NCI-H2196 treated with DMSO at 0.1 percent for 48 hours (cell line): ENCODE data around the gene CELF2.

Experiments used
- DNase-seq: peaks from one replicate; lab custom pipeline; 2025; ENCODE audit not compliant: unreplicated experiment; lab: John Stamatoyannopoulos, UW

Gene CELF2

DNA sequence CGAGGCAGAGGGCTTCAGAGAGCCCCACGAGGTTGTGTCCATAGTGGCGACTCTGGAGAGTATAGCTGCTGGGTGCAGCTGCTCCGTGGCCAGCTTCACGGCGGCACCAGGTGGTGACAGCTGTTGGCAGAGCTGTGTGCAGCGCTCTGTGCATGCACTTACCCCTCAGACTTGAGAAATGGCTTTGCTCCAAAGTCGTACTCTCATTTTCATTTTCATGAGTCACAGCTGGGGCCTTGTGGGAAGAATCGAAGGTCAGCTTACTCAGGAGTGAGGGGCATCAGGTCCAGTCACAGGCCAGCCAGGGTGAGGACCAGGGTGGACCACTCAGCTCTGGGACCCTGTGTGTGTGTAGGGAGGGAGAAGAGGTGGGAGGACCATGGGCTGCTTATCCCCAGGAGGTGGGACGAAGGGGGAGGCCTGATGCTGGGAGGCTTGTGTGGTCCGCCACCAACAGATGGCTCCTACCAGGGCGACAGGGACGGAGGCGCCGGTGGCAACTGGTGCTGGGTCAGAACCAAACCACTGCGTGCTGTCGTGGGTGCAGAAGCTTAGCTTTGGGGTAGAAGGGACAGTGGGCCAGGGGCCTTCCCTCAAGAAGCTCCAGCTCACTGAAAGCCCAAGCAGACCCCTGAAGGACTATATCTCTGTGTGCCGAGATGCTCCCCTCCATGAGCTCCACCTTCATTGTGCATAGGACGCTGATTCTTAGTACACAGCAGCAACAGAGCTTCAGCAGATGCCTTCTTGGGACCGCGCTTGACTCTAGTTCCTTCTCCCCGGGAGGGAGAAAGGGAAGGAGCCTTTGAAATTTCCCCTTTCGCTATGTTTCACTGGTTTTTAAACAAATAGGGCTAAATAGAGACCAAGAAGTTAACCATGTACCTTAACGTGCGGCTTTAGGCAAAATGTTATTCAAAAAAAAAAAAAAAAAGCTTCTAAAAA is 225.0 kb downstream of the CELF2 start:
- DNase-seq: no peak

DNA sequence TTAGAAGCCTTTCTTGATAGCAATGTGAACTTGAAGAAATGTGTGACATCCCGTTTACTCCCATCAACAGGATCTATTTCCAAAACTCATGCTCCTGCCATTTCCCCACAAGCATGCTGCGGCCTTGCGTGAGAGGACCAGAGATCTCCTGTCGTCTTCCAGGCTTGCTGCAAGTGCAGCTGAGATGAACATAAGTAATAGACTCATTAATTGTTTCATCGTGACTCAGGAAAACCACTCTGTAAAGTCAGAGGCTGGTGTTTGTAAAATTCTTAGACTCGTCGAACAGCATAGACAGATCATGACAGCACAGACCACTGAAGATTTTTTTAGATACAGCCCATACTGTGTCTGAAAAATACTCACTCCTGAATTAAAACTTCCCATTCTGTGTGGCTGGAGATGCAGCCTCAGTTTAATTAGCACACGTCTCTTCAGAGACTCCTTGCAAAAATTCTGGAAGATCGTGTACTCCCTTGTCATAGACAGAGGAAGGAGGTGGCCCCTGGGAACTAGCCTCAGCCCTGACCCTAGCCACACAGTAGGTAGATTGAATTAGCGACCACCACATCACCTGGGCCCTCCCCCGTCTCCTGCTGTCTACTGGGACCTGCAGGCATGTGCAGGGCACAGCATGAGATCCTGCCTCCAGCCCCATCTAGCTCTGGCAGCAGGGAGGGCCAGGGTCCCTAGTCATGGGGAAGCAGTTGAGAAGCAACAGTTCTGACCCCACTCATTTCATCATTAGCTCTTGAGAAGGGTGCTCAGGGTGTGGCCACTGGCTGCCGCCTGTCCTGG is 226.0 kb downstream of the CELF2 start:
- DNase-seq: no peak

DNA sequence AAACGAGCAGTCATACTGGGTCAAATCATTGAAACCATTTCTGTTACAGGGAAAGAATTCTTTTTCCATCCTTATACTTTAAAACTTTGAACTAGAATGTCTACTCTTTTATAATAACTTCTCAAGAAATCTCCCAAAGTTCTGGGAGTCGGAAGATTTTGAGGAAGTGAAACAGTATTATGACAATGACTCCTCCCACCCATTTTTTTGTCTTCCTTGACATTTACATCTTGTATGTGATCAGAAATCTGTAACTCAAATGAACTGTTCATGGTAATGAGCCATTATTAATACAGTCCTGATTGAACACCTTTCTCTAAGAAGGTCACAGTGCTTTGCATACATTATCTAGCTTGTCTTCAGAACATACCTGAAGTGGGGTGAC is 227.4 kb downstream of the CELF2 start:
- DNase-seq: no peak

DNA sequence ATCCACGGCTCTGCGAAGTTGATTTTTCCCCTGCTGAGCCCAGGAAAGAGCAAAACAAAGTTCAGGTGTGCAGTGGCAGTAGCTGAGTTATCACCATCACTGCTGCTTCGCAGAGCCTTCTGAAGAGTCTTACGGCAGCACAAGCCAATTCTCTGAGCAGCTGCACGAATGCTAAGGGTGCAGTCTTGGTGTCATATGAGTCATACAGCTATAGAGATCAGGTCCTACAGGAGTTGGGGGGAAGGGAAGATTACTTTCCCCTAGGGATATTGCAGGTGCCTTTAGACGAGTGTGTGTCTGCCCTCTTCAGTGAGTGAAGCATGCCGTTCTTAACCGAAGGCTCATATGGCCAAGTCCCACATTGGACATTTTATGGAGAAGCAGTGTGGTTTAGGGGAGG is 227.8 kb downstream of the CELF2 start:
- DNase-seq: no peak

DNA sequence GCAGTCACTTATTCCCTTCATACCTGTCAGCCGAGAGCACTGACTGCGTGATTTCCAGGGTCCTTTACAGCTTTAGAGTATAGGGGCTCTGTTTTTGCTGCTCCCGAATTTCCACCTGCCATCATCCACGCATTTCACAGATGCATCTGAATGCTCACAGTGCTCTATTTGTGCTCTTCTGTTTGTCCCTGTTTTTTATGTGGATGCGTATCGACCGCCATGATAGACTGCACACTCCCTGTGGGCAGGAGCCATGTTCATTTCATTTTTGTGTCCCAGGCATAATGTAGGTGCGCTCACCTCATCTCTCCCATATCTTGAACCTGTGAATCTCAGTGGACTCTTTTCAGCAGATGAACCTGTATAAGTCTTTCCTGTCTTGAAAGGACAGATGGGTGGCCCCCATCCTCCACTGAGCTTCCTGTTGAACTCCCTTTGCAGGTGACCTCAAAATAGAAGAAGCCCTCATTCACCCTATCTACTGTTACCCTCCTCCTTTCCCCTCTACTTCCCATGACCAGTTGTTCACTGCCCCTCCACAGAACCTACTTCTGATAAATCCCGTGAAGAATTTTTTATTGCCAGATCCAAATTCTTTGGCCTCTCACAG is 228.4 kb downstream of the CELF2 start:
- no peak for DNase-seq

DNA sequence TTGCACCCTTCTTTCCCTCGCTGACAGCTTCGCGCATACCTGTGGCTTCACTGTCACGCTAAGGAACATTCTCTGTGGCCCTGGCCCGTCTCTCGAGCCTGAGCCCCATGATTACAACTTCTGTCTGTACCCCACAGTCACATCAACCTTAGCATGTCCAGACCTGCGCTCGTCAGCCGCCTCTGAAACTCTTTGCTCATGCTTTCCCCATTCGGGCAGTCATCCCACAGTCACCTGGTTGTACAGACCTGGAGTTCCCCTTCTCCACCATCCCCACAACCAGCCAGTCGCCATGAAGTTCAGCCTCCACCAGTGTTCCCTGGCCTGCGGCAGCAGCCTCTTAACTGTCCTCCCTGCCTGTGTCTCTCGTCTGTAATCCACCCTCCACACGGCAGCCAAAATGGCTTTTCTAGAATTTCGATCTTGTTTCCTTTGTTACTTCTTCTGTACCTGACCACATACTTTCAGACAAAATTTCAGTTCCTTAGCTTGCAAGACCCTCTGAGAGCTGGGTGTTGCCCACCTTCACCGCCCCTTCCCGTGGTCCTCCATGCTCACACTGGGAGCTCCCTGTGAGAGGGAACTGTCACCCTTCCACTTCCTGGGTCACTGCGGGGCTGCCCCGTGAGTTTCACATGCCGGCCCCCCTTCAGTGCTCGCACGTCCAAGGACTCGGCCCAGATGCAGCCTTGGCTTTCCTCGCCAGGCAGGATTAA is 229.2 kb downstream of the CELF2 start:
- no peak for DNase-seq

DNA sequence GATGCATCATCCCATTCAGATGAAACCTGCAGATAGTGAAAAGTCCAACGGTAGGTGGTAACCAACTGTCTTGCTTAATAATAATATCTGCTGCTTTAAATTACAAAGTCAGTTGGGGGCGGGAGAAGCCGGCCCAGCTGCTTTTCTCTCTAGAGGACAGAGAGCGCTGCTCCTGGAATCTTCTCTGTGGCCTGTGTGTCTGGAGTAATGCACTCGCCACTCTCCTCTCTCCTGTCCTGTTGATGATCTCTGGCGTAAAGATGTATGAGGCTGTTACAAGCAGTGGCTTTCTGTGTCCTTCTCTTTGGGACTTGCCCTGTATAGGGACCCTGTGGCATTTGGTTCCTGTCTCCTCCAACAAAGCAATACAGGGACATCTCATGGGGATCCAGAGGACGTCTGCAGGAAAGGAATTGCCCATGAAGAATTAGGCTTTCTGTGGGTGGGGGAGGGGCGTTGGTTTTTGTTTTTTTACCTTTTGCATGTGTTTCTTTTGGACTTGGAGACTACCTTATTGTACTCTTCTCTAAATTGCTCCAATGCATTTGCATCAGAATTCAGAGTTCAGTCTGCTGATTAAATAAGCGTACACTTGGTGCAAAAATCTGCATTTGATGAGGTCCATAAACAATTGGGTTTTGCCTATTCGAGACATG is 231.6 kb downstream of the CELF2 start:
- DNase-seq: no peak

DNA sequence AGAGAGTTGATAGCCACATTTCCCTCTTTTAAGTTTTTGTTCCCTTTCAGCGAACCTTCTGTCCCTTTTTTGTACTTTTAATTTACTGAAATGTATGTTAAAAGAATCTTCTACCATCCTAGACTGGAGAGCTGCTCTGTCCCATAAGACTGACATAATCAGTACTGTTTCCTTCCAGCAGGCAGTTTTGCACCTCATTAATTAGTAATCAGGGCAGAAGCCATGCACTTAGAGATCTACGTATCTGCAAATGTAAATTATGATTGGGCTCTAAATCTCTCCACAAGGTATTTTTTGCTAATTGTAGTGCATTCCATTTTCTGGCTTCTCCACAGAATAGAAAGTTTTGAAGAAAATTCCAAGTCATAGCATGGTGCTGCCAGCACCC is 232.1 kb downstream of the CELF2 start:
- DNase-seq: no peak

DNA sequence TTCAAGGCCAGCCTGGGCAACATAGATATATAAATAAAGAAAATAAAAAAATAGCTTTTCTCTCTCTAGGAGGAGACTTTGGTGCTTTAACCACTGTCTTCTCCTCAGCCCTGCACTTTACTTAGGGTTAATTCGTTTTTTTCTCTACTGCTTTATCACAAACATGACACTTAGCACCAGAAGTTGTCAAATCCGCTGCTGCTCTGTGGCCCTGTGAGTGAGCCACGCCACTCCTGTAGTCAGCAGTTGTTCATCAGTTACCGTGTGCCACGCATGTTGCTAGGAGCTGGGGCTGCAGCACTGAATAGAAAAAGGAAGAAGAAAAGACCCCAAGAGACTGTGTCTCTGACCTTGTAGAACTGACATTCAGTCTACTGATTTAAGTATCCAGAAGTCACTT is 232.6 kb downstream of the CELF2 start:
- DNase-seq: no peak

DNA sequence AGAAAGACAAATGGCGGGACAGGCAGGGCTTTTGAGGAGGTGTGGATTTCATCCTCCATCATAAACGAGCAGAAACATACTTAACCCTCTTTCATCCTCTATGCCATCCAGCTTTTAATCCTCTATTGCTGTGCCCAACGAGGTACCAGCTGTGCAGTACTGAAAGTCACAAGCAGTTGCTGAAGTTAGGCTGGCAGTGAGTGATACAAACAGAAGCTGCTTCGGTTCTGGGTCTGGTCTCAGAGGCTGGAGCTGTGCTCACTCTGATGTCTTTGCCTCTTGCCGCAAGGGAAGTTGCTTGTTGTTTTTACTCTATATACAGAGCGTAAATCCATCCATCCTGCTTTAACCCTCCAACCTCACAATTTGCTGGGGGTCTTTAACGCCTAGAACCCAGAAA is 235.2 kb downstream of the CELF2 start:
- DNase-seq: no peak

DNA sequence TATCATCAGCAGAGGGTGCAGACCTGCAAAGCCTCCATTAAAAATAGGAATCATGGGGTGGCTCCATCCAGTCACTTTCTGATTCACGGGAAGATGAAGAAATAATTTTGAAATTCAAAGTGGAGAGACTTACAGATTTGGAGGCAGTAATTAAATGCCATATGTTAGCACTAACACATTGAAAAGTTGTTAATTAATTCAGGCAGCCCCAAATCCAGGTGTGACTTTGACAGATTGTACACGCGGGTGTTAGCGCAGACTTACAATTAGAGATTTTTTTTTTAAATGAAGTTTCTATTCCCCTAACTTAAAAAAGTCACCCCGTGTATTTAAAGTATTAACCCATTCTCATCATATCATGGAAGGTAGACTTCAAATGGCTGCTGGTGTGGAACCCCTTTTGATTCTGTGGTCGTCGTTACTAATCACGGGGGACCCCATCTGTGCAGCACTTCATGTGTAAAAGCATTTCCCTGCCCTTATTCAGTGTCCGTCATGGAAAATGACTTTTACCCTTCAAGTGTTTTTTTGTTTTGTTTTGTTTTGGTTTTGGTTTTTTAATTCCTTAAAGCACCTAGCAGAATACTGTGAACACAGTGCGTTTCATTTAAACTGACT is 235.8 kb downstream of the CELF2 start:
- no peak for DNase-seq

DNA sequence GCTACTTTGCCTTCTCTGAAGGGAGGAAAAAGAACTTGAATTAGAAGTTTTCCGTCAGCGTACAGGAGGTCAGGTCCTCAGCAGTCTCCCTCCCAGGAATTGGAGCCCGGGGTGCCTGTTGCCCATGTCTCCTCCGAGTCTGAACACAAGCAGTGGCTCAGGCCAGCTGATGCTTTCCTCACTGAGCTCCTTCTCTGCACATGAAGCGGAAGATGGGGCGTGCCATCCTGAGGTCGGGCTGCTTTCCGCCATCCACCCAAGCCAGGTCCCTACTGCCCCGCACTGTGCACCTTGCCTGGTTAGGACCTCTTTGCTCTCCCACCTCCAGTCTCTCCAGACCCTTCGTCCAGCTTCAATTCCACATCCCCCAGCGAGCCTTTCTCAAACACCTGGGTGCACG is 237.5 kb downstream of the CELF2 start:
- DNase-seq: no peak

DNA sequence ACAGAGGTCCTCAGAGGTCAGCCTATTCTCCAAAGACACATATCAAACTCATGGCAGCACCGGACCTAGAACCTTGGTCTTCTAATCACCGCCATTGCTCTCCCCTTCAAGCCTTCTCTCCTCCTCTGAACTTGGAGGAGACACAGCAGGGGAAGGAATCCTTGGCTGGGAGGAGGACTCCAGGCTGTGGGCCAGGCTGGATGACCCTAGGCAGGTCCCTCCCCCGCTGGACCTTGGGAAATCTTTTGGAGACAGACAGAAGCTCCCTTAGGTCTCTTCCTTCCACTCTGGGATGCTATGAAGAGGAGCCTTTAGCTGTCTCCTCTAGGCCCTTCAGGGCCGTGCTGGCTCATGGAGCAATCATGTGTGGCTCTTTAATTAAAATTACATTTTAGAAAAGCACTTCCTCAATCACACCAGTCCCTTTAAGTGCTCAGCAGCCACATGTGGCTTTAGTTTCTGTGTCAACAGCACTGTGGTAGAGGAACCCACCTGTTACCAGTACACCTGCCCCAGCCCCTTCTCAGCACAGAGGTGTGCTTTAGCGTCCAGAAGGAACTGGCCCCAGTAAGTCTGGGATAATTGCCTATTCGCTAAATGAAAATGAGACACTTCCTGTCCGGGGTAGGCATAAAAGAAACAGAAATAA is 238.2 kb downstream of the CELF2 start:
- DNase-seq: no peak

DNA sequence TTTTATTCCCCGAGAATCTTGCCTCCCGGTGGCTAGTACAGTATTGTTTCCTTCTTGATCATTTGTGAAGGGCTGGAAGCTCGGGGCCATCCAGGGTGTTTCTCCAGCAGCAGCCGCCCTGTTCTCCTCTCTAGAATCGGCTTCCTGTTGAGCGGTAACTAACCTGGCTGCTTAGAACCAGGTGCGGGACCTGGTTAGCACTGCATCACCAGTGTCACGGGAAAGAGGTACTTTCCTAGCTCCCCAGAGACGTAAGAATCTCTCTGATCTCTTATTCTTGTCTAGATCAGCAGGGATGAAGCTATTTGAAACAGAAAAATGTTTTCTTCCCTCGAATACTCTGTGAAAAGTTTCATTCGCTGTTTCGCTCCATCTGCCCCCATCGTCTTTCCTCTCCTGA is 239.2 kb downstream of the CELF2 start:
- no peak for DNase-seq

DNA sequence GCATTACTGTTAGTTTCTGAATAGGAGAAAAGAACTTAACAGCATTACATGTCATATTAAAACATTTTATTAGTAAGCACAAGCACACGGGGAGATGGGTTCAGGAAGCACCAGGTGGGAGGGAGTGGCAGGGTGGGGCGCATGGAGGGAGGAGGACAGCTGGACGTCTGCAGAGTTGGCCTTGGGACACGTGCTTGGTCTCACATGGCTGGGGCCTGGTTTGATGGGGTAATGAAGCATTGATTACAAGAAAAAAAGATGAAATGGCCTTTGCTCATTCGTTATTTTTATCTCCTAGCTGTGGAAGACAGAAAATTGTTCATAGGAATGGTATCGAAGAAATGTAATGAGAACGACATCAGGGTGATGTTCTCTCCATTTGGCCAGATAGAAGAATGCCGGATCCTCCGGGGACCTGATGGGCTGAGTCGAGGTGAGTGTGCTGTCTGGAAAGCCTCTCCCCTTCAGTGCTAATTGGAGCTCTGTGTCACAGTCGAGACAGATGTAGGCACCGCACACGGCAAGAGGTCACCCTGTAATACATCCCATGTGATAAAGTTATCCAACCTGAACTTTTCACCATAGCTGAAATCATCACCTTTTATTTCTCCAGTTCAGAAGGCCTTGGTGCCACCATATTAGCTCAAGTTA is 239.9 kb downstream of the CELF2 start:
- DNase-seq: no peak

DNA sequence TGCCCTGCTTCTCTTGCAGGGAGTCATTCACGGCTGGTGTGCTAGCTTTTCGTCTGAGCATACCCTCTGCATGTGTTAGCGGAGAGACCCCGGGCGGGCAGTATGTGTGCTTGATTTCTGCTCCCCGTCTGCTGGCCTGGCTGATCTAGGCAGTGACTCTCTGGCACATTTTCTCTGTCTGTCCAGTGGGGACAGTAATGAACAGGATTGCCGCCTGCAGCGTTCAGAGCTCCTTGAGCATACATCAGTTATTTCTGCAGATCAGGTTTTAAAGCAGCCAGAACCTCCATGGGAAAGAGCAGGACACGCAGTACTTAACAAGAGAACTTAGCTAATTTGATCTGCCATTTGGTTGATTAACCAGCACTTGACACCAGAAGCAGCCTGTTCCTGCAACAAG is 242.5 kb downstream of the CELF2 start:
- no peak for DNase-seq

DNA sequence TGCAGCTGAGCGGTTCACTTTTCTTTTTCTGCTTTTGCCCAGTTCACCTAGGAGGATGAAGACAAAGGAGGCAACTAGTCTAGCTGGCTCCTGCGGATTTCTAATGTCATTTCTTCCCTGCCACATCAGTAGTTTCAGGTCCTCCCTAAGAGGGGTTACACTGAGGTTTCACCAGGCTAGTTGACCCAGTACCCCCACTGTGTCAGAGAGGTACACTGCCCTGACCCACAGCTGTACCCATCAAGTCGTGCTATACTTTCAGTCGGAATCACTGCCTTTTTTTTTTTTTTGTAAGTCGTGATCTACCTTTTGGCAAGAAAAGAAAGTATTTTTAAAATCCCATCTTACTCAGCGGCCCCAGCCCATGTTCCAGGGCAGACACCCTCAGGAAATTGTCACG is 243.5 kb downstream of the CELF2 start:
- DNase-seq: no peak

DNA sequence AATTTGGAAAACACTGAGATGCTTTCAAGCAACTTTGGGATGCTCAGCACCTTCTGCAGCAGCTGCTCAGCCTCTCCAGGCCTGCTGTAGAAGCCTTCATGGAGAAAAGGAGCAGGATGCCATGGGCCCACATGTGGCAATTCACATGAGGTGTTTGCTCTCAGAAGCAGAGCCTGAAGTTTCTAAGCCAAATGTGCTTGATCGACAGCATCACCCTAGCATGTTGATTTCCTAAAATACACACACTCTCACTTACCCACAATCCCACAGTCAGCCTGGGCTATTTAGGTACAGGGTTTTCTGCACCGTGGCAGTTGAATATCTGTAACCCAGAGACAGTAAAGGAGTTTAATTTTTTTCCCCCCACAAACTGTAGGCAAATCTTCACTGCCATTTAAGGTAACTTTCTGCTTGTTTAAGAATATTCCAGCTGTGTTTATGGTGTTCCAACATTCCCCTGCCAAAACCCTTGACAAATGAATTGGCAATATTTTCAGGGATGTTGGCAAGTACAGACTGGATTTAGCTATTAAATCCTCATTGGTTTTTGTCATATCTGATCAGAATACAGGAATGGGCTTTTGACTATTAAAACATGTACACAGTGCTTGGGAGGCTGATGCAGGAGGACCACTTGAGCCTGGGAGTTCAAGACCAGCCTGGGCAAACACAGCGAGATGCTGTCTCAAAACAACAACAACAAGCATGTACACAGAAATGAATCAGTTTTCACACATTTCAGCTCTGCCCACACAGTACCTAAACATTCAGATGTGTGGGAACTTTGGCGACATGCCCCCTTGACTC is 244.2 kb downstream of the CELF2 start:
- DNase-seq: no peak
